ENCODE measurements around the gene ANK3. TPM values are rescaled to one million over a fixed set of nuclear protein-coding genes. Genes with fewer than 3 reads are reported as not detected.

Gene ANK3
- polyA plus RNA-seq, 3 donors: not detected

DNA sequence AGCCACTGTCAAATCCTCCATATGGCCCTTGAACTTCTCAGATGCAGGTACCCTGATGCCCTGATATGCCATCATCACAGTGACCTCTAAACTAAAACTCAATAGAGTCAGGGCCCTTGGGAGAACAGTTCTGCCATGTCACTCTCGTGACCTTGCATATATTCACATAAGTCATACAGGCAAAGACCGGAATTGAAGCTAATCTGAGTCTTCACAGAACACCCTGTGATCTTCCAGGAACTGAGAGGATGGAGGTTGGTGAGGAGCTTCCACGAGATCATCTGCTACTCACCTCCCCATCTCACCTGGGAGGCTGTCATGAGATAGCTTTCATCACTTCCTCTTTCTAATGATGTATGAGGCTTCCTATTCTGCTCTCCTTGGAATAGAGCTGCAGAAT is 254.7 kb downstream of the ANK3 start:
- Histone ChIP-seq H3K9me3 (replicated peaks in 1 of 2; ENCODE audit: control insufficient read depth in 1 of 2, insufficient read depth in 1 of 2, low read length in 2 of 2) (no peaks in the 10 kb centered on the region), H3K9ac (ENCODE audit: insufficient read depth, low read length, poor library complexity, severe bottlenecking) (no peak overlapping the region), H2AFZ (ENCODE audit: insufficient read depth, low read depth, low read length, poor library complexity, severe bottlenecking) (no peak overlapping the region), H3K27me3 (ENCODE audit: control insufficient read depth in 2 of 2, insufficient read depth in 2 of 2, low read length in 2 of 2) (no peaks in the 10 kb centered on the region), H3K79me2 (ENCODE audit: insufficient read depth, low read length) (no peaks in the 10 kb centered on the region), H3K4me1 (ENCODE audit: control insufficient read depth in 1 of 2, insufficient read depth in 2 of 2, low read length in 2 of 2) (no peaks in the 10 kb centered on the region), H3K36me3 (replicated peaks in 1 of 2; ENCODE audit: control insufficient read depth in 1 of 2, insufficient read depth in 2 of 2, low read length in 2 of 2) (no peaks in the 10 kb centered on the region), H3K4me2 (replicated peaks; ENCODE audit: extremely low read depth, low read length, poor library complexity, severe bottlenecking) (no peak overlapping the region), H4K20me1 (ENCODE audit: insufficient read depth, low read length) (no peaks in the 10 kb centered on the region), H3K27ac (ENCODE audit: low read depth in 1 of 2, low read length in 2 of 2) (no peak overlapping the region), H3K4me3 (replicated peaks in 1 of 3; ENCODE audit: low read depth in 2 of 3, low read length in 3 of 3) (no peak overlapping the region)
- intact Hi-C loops (cut with micrococcal nuclease): no loop called here
- no peaks in the 10 kb centered on the region for H3K36me3 Mint-ChIP-seq
- no peak for TF ChIP-seq CTCF (IDR thresholded peaks at IDR 0.05)
- H3K9me3 Mint-ChIP-seq: no peaks in the 10 kb centered on the region
- H3K4me3 Mint-ChIP-seq: no peak overlapping the region
- H3K27me3 Mint-ChIP-seq (ENCODE audit: low read depth in 3 of 3): no peaks in the 10 kb centered on the region
- H3K27ac Mint-ChIP-seq: no peak overlapping the region
- WGBS (ENCODE audit: insufficient coverage): no CpG with 5 or more reads among the region's 3 CpGs
- no peak for DNase-seq
- H3K4me1 Mint-ChIP-seq: no peaks in the 10 kb centered on the region

- Histone ChIP-seq H3K27me3 (ENCODE audit: control insufficient read depth in 2 of 2, insufficient read depth in 2 of 2, low read length in 2 of 2) (no peaks in the 10 kb centered on the region), H3K79me2 (ENCODE audit: insufficient read depth, low read length) (no peaks in the 10 kb centered on the region), H2AFZ (ENCODE audit: insufficient read depth, low read depth, low read length, poor library complexity, severe bottlenecking) (no peak overlapping the region), H3K4me3 (replicated peaks in 1 of 3; ENCODE audit: low read depth in 2 of 3, low read length in 3 of 3) (no peak overlapping the region), H4K20me1 (ENCODE audit: insufficient read depth, low read length) (no peaks in the 10 kb centered on the region), H3K27ac (ENCODE audit: low read depth in 1 of 2, low read length in 2 of 2) (no peak overlapping the region), H3K4me1 (ENCODE audit: control insufficient read depth in 1 of 2, insufficient read depth in 2 of 2, low read length in 2 of 2) (no peaks in the 10 kb centered on the region), H3K9me3 (replicated peaks in 1 of 2; ENCODE audit: control insufficient read depth in 1 of 2, insufficient read depth in 1 of 2, low read length in 2 of 2) (no peaks in the 10 kb centered on the region), H3K4me2 (replicated peaks; ENCODE audit: extremely low read depth, low read length, poor library complexity, severe bottlenecking) (no peak overlapping the region), H3K36me3 (replicated peaks in 1 of 2; ENCODE audit: control insufficient read depth in 1 of 2, insufficient read depth in 2 of 2, low read length in 2 of 2) (no peaks in the 10 kb centered on the region), H3K9ac (ENCODE audit: insufficient read depth, low read length, poor library complexity, severe bottlenecking) (no peak overlapping the region)
- H3K27ac Mint-ChIP-seq: no peak overlapping the region
- TF ChIP-seq CTCF (IDR thresholded peaks at IDR 0.05): no peak
- no peak overlapping the region for H3K4me3 Mint-ChIP-seq
- no peak for DNase-seq
- intact Hi-C loops (cut with micrococcal nuclease): no loop called here
- no CpG with 5 or more reads among the region's 1 CpG for whole genome bisulfite sequencing (ENCODE audit: insufficient coverage)
- H3K9me3 Mint-ChIP-seq: no peaks in the 10 kb centered on the region
- no peaks in the 10 kb centered on the region for H3K36me3 Mint-ChIP-seq
- H3K4me1 Mint-ChIP-seq: no peaks in the 10 kb centered on the region
- no peaks in the 10 kb centered on the region for H3K27me3 Mint-ChIP-seq (ENCODE audit: low read depth in 3 of 3)
Measured at GRCh38 chr10:60134548-60134947, 255.1 kb downstream of the ANK3 start.

All from CD14-positive monocyte (primary cell).